ENCODE measurements around the gene CHRNA4.

CHRNA4 gene

DNA sequence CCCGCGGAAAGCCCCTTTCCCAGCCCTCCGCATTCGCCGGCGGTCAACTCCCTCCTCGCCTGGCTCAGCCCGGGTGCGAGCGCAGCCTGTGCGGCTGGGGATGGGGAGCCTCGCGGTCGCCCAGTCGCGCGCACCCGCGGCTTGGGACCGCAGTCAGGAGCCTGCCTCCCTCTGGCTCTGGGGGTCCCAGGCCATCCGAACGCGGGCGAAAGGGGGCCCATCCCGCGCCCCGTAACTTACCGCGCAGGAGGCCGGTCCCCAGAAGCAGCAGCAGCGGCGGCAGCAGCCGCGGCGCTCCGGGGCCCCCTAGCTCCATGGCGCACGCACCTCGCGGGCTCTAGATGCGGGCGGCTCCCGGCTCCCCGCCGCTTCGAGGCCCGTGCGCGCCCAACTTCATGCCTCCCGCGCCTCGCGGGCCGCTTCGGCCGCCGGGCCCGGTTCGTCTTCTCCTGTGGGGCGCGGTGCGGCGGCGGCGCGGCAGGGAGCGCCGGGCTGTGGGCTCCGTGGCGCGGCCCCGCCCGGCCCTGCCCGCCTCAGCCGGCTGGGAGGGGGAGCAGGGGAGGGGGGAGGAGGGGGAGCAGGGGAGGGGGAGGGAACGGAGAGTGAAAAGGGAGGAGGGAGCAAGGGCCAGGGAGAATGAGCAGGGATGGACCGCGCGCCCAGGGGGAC is at the start of gene CHRNA4:
Gene CHRNA4, minus strand, starts transcription at position 500 of the 669 bp plus-strand sequence. Its CDS starts 184 bp downstream, at position 316.
- H3K4me3 ChIP-seq (ENCODE audit: low read depth, low read length) = peak within 1 kb of the TSS; percentile 35

DNA sequence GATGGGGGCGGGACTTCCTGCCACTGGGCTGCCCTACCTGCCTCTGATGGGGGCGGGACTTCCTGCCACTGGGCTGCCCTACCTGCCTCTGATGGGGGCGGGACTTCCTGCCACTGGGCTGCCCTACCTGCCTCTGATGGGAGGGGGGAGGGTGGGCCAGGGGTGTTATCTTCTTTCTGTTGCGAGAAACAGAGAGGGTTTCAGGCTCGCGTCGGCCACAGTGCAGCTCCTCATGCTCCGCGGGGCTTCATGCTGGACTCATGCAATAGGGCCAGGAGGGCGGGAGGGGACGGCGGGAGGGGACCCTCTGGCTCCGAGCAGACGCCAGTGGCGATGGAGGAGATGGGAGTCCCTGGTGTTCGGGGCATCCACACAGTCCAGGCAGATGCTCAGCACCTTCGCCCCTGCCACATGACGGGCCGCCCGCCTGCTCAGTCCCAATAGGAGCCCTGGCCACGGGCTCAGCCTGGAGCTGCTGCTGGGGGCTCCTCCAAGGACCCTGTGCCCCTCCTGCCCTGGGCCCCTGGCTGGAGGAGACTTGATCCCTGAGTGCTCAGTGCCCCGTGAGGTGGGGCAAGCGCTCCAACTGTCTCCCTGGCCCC is 48.8 kb upstream of the CHRNA4 start:
- no peak overlapping the region for H3K4me3 ChIP-seq (ENCODE audit: low read depth, low read length)

DNA sequence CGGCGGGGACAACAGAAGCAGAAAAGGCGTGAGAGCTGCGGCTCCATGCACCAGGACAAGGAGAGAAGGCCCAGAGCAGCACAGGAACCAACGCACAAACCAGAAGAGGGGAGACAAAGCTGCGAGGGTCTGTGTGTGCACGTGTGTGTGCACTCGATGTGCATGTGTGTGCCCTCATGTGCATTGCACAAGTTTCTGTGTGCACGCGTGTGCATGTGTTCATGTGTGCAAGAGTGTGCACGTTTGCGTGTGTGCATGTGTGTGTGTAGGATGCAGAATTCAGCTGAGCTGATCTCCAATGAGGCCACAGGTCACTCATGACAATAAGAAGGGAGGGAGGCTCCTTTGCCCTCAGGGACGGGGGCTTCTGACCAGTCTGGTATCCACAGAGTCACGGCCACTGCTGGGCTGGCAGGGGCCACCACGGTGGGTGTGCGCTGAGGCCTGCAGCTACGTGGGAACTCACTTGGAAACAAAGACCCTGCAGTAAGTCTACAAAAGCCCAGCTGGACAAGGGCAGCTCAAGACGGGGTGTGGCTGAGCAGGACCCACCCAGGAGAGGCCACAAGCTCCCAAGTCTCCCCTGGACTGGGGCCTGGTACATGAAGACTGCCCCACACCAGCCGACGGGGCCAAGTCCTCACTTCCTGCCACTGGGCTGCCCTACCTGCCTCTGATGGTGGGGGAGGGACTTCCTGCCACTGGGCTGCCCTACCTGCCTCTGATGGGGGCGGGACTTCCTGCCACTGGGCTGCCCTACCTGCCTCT is 48.1 kb upstream of the CHRNA4 start:
- H3K4me3 ChIP-seq (ENCODE audit: low read depth, low read length) = no peak overlapping the region

DNA sequence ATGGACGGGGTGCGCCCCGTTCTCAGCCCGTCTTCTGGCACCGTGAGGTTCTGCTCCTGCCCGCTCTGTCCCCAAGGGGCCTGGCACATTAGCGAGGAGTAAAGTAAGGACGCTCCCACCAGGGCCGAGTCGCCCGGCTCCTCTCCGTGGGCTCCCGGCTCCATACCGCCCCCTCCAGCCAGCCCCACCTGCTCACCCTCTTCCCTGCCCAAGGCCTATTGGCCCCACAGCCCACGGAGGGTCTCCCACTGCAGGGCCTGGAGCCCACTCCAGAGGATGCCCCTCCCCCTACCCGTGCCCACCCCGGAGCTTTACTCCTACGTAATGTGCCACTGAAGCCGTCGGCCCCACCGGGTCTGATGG is 47.5 kb upstream of the CHRNA4 start:
- H3K4me3 ChIP-seq (ENCODE audit: low read depth, low read length) = no peak overlapping the region

DNA sequence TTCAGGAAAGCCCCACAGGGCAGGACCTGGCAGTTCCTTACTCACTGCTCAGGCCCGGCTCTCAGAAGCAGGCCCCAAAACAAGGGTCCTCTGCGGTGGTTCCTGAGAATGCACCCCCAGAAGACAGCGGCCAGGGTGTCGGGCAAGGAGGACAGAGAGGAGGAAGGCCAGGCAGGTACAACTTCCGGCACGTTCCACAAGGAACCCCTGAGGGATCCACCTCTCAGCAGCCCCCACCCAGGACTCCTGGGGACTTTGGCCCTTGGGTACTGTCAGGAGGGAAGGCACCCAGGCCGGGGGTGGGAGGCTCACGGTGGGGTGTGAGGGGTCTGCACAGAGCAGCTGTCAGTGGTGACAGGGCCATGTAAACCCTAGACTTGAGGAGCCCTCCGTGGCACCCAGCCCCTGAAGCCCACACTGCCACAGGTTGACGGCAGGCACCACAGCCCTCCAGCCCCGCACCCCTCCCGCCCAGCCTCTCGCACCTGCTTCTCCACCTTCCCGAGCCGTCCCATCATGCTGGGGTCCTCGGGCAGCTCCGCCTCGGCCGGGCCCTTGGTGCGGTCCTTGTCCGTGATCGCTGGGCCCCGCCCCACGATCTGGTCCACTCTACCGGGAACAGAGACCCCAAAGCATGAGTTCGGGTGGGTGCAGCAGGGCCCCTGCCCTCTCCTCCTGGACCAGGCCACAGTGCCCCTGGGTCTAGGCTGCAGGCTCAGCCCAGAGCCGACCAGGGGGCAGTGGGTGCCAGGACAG is 47.0 kb upstream of the CHRNA4 start:
- H3K4me3 ChIP-seq (ENCODE audit: low read depth, low read length) = no peak overlapping the region

DNA sequence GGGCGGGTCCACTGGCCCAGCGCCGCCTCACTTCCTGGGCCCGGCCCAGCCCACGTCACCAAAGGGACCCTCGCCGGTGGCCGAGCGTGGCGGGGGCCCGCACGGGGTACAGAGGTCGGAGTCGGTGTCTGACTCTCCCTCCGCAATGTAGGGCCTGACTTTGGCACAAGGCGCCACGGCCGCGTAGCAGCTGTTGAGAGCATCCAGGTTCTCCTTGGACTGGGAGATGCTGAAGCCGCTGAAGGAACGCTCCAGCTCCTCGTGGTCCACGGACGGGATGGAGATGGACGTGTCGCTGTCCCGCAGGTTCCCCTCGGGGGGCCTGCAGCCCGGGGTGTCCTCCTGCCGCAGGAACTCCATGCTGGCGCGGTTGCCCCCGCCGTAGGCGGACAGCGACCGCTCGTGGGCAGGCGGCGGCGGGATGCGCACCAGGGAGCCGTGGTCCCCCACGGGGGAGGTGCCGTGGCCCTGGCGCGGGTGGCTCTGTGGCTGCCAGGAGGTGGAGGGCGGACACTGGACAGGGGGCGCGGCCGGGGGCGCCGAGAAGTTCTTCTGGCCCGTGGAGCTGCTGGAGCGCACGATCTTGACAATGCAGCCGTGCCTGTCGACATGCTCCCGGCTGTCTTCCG is 45.6 kb upstream of the CHRNA4 start:
- H3K4me3 ChIP-seq (ENCODE audit: low read depth, low read length) = no peak overlapping the region

DNA sequence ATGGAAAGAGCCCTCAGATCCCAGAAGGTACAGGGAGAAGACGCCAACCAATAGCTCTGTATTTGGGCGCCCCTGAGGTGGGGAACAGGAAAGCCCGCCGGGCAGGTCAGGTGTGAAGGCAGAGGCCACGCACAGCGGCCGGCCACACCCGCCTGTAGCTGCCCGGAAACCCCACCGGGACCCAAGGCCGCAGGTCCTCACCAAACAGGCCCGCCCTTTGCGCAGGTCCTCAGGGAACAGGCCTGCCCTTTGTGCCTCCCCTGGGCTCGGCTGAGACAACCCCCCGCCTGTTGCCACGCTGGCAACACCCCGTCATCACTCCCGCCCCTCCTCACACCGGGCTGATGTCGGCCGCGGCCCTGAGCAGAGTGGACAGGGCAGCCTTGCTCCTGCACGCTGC is 44.9 kb upstream of the CHRNA4 start:
- H3K4me3 ChIP-seq (ENCODE audit: low read depth, low read length) = no peak overlapping the region

DNA sequence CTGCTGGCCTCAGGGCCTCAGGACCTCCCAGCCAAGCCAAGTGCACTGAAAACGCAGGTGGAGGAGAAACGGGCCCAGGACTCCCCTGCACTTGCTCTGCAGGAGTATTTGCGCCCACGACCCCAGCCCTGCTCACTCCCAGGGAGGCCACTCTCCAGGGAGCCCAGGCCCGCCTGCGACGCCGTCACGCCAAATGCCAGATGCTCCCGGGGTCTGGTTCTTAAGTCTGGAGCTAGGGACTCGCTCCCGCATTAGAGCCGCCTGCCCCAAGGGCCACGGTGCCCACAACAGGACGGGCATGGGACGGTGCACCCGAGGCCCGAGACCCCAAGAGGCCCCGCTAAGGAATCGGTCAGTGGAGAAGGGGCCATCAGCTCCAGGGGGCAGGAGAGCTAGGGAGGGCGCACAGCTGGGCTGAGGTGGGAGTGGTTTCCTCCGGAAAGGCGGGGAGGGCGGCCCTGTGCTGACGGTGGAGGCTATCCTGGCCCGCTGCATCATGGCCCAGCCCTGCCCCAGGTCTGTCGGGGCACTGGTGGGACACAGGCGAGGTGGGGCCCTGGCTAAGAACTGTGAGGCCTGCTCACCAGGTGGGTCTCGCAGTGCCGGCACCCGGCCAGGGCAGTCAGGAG is 44.1 kb upstream of the CHRNA4 start:
- H3K4me3 ChIP-seq (ENCODE audit: low read depth, low read length) = no peak overlapping the region

DNA sequence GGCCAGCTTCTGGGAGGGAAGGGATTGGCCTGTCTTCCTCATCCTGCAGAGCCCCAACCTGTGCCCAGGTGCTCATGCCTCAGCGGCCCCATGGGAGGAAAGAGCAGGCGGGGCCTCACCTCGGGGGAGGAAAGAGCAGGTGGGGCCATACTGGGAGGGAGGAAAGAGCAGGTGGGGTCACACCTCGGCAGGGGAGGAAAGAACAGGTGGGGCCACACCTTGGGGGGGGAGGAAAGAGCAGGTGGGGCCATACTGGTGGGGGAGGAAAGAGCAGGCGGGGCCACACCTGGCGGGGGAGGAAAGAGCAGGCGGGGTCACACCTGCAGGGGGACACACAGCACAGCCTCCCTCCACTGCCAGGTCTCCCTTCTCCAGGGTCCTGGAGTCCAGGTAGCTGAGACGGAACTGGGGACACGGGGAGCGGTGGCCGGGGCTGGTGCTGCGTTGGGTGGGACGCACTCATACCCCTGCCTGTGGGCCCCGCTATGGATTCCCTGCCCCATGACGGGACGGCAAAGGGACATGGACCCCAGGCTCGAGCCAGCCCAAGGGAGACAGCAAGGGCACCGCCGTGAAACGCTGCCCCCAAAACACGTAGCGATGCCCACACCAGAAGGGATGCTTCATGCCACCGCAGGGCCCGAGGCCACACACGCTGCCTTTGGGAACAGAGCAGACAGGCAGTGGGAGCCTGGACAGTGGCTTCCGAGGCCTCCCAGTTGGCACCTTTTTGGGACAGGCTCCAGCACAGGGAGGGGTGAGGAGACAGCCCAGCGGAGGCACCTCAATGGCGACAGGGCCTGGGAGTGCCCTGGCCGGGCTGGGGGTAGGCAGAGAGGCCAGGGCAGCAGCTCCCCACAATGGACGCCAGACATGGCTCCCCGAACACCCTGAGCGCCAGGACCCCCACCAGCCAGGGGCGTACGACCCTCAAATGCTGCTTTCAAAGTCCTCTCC is 43.3 kb upstream of the CHRNA4 start:
- H3K4me3 ChIP-seq (ENCODE audit: low read depth, low read length) = no peak overlapping the region

DNA sequence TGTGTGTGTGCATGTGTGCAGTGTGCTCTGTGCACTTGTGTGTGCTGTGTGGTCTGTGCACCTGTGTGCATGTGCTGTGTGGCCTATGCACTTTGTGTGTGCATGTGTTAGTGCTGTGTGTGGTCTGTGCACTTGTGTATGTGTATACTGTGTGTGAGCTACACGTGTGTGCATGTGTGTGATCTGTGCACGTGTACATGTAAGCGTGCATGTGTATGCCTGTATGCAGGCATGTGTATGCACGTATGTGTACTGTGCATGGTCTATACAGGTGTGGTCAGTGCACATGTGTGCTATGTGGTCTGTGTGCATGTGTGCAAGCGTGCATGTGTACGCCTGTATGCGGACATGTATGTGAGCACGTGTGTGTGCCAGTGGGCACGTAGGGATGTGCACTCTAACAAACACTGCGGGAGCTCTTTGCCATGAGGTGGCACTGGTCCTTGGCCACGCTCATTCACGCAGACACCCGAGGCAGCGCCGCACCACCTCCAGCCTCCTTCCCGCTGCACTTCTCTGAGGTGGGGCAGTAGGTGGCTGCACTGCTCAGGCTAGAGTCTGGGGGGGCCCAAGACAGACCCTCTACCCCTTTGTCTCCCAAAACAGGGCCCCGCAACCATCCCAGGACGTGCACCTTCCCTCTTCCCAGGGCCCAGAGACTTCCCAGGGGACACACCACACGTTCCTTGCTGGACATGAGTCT is 42.4 kb upstream of the CHRNA4 start:
- H3K4me3 ChIP-seq (ENCODE audit: low read depth, low read length) = no peak overlapping the region

DNA sequence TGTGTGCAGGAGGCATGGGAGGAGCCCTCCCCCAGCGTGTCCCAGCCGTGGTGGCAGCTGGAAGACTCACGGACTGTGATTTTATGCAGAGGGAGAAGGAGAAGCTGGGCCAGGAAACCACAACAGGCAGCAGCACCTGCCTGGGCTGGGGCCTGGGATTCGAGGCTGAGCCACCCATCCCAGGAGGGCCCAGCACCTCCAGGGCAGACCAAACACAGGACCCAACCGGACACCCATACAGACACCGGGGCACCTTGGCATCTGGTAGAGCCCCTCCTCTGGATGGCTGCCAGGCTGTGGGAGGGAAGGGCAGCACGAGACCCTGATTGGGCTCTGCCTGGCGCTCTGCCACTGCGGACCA is 41.7 kb upstream of the CHRNA4 start:
- no peak overlapping the region for H3K4me3 ChIP-seq (ENCODE audit: low read depth, low read length)

DNA sequence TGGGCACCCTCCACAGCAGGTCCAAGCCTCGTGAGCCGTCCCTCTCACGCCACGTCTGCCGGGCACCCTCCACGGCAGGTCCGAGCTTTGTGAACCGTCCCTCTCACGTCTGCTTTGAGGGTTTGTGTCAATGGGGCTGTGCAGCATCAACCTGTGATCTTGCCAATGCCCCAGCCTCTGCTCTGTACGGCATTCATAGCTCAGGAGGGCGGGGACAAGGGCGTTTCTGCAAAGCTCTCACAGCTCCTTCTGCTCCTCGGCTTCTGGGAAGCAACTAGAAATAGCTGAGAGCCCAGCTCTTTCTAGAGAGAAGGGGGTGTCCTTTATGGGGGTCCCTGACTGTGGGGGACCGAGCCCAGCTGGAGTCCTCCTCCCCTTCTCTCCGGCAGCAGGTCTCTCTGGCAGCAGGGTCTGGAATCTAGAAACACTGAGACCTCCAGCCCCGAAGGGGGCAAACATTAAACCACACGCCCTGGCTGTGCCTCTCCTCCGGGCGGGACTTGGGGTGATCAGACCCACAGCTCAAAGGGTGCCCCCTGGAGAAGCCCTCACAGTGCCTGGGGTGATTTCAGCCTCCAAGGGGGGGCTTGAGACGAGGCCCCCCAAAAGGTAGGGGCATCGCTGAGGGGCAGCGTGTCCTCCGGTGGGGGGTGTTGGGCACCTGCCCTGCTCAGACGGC is 41.2 kb upstream of the CHRNA4 start:
- no peak overlapping the region for H3K4me3 ChIP-seq (ENCODE audit: low read depth, low read length)

DNA sequence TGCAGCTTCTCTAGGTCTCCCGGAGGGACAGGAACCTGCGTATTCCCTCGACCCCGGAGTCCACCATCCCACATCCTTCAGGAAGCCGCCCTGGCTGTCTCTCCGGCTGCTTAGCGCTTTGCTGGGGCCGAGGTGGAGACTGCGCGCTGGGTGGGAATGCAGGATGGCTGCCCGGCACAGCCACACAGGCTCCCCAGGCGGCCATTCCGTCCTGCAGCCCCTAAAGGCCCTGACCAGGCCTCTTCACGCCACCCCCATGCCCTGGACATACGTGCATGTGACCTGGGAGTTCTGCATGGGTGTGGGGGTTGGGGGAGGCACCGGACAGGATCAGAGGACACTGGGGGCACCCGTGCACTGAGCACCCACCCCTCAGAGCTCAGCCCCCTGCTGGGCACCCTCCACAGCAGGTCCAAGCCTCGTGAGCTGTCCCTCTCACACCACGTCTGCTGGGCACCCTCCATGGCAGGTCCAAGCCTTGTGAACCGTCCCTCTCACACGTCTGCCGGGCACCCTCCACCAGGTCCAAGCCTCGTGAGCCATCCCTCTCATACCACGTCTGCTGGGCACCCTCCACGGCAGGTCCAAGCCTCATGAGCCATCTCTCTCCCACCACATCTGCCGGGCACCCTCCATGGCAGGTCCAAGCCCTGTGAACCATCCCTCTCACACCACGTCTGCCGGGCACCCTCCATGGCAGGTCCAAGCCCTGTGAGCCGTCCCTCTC is 40.4 kb upstream of the CHRNA4 start:
- H3K4me3 ChIP-seq (ENCODE audit: low read depth, low read length) = no peak overlapping the region

DNA sequence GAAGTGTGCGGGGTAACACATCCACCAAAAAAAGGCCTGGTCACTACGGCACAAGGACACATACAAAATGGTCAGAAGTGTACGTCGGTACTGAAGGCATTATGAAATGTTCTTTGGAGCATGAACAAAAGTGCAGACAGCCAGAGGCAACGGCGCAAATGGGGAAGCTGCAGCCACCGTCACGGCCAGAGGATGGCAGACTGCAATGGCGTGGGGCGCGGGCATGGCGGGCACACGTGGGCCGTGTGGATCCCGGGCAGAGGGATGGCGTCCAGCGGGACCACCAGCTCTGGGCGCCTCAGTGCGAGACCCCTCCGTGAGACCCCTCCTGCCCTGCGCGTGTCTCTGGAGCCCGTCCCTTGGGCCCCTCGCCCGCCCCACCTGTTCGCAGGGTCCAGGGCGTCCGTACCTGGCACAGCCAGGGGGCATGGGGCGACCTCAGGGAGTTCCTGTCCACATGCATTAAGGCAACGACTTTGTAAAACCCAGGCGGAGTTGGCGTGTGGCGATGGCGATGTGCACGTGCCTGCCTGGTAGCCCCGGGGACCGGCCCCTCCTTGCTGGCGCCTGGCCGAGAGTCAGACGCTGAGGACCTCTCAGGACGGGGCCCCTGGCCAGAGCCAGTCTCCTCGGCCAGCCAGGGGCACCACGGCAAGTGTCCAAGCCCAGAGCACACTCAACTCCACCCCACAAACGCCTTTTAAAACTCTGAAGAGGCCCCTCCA is 39.5 kb upstream of the CHRNA4 start:
- H3K4me3 ChIP-seq (ENCODE audit: low read depth, low read length) = no peak overlapping the region

DNA sequence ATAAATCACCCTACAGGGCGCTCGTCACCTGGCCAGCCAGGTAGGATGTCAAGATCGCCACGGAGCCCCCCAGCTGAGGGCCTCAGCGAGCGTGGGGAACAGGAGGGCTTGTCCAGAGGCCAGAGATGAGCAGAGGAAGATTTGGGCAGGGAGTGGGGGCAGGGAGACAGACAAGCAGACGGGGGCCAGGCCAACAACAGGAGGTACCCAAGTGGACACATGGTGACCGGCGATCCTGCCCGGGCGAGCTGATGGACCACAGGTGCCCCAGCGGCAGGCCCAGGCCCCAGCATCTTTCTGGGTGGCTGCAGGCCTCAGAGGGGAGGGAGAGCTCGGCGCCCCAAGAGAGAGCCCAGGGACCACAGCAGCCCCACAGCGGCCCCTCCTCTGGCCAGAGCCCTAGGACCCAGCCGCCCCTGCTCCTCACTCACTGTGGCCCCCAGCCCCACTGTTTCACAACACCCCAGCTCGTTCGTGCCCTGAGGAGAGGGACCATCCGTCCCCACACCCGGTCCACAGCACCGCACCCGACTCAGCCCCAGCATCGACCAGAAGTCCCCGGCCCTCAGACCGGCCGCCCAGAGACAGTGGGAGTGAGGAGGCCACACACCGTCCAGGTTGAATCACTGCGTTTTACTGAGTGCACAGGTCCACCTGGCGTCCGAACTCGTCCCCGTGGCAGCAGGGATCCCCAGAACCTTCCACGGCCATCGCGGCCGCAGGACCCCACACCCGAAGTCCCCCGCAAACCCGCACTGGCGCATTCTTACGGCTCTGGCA is 38.6 kb upstream of the CHRNA4 start:
- H3K4me3 ChIP-seq (ENCODE audit: low read depth, low read length) = no peak overlapping the region

DNA sequence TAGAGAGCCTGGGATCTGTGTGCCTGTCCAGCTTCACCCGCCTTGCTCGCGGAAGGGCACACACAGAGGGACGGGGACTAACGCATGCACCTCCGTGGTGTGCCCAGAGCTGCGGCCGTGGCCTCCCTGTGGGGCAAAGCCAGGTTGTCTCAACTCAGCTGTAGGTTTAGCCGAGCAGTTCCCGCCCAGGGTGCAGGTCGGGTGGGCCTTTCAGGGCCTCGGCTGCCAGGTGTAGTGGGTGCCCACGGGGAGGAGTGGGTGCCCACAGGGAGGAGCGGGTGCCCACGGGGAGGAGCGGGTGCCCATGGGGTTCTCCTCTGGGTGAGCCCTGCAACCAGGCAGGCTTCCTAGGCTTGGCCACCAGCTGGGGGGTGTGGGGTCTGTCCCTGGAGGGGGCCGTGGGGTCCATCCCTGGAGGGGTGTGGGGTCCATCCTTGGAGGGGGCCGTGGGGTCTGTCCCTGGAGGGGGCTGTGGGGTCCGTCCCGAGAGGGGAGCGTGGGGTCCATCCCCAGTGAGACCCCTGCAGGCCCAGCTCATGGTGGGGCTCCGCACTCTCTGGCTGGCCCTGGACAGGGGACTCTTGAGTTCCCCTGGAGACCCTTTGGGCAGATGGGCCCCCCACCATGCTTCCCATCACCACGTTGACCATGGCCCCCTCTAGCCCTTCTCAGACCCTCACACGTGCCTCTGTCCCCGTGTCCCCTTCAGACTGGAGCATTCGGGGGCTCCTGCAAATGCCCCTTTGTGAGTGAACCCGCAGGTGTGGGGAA is 37.8 kb upstream of the CHRNA4 start:
- H3K4me3 ChIP-seq (ENCODE audit: low read depth, low read length) = no peak overlapping the region
